Middle frontal gyrus (tissue), 1 donor: ENCODE results near the gene HOXC4.

ENCODE experiments used
- DNase-seq: peaks from one replicate; pipeline ENCODE4 v3.0.0-alpha.2; 2015; ENCODE audit warnings: low spot score; ENCODE audit errors: extremely low spot score

The HOXC4 gene

DNA sequence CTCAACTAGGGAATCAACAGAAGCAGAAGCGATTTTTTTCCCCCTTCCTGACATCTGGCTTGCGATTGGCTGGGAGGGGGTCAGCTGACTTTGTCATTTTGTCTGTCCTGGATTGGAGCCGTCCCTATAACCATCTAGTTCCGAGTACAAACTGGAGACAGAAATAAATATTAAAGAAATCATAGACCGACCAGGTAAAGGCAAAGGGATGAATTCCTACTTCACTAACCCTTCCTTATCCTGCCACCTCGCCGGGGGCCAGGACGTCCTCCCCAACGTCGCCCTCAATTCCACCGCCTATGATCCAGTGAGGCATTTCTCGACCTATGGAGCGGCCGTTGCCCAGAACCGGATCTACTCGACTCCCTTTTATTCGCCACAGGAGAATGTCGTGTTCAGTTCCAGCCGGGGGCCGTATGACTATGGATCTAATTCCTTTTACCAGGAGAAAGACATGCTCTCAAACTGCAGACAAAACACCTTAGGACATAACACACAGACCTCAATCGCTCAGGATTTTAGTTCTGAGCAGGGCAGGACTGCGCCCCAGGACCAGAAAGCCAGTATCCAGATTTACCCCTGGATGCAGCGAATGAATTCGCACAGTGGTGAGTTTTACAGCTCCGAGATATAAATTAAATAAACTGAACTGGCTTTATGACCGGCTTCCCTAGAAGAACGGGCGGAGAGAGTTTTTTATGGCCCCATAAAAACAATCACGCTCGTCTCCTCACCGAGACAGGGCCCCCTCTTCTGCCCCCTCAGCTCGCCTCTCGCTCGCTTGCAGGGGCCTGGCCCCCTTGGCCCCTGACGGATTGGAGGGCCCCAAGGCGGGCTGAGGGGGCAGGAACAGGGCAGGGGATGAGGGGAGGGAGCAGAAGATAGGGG is 25.1 kb upstream of the HOXC4 start, which contains the start of gene HOXC6:
Gene HOXC6 (plus strand): TSS at position 127 of the 888 bp plus-strand sequence. CDS start 82 bp downstream, at position 209.
- DNase-seq: no peak

DNA sequence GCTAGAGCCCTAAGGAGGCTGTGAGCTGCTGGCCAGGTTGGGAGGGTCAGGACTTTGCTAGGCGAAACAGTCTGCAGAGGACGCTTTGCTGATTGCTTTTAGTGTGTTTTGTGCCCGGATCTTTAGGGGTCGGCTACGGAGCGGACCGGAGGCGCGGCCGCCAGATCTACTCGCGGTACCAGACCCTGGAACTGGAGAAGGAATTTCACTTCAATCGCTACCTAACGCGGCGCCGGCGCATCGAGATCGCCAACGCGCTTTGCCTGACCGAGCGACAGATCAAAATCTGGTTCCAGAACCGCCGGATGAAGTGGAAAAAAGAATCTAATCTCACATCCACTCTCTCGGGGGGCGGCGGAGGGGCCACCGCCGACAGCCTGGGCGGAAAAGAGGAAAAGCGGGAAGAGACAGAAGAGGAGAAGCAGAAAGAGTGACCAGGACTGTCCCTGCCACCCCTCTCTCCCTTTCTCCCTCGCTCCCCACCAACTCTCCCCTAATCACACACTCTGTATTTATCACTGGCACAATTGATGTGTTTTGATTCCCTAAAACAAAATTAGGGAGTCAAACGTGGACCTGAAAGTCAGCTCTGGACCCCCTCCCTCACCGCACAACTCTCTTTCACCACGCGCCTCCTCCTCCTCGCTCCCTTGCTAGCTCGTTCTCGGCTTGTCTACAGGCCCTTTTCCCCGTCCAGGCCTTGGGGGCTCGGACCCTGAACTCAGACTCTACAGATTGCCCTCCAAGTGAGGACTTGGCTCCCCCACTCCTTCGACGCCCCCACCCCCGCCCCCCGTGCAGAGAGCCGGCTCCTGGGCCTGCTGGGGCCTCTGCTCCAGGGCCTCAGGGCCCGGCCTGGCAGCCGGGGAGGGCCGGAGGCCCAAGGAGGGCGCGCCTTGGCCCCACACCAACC is 23.9 kb upstream of the HOXC4 start:
- no peak for DNase-seq

DNA sequence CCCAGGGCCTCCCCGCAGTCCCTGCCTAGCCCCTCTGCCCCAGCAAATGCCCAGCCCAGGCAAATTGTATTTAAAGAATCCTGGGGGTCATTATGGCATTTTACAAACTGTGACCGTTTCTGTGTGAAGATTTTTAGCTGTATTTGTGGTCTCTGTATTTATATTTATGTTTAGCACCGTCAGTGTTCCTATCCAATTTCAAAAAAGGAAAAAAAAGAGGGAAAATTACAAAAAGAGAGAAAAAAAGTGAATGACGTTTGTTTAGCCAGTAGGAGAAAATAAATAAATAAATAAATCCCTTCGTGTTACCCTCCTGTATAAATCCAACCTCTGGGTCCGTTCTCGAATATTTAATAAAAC is 23.2 kb upstream of the HOXC4 start:
- DNase-seq: no peak

DNA sequence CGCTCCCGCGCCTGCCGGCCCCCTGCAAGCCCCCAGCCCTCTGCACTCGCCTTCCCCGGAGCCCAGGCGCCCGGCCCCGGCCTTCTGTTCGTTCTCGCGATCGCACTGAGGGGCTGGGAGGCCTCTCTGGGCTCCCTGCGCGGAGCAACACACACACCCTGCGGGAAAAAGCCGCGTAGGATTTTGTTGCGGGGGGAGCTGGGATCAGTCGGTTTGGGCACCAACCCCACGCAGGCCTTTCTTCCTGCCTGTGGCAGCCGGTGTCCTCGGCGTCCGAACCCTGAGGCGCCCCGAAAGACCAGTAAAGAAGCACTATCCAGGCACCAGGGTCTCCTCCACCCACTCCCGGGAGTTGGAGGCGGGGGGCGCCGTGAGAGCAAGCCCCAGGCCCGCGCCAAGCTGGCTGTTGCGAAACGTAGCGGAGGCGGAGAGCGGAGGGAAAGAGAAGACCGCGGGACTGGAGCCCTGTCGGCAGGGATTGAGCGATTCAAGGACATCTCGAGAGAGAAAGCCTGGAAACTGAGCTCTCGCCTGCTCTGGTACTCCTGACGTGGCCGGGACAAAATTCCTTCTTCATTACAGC is 22.7 kb upstream of the HOXC4 start:
- DNase-seq: no peak

DNA sequence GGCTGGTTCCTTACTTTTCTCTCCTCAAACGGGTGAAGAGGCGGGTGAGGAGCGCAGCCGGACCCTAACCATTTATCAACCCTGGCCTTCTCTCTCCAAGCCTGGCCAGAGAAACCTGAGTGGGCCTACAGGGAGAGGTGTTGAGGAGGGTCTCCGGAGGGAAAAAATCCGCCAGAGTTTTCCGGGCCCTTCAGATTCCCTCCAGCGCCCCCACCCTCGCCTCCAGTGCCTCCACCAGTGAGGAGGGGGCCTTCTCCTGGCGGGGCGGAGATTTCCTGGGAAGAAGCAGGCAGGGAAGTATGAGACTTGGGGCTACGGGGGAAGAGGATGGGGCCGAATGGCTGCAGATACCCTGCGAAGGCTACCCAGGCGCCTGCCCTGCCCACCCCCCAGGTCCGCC is 22.2 kb upstream of the HOXC4 start:
- no peak for DNase-seq

DNA sequence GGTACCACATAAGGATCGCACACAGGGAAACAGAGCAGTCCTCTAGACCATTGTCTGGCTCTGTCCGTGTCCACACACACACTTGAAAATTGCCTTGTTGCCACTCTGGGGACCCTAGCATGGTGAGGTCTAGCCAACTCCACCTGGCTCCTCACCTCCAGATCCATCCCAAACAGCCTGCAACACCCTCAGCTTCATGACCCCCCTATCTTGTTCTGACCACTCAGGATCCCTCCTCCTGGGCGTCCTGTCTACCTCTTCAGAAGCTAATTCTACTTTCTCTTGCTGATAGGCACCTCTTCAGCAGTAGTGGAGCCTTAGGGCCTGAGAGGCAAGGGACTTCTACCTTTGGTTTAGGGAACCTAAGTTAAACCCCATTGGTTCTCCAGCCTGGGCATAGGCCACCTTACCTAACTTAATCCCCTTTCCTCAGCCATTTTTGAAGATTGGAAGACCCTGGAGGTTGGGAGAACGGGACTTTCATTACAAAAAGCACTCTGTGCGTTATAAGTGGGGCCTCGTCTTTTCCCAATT is 21.5 kb upstream of the HOXC4 start:
- DNase-seq: no peak

DNA sequence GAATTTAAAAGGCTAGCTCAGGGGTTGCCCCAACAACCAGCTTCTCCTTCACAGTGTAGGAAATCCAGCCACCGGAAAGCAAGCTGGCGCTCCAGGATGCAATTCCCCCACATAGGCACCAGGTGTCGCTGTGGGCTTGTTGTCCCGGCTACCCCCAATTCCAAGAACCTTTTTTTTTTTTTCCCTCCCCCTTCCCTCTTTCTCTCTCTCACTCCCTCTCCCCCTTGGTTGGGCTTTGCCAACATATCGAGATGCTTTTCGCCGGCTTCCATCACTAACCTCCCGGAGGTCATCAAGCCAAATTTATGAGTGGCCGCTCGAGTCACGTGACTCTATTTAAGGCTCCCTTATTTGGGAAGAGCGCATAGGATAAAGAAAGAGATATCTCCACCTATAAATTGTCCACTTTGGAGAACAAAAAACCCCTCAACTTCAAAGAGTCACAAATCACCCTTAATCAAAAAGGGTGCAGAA is 21.0 kb upstream of the HOXC4 start, which contains the start of gene HOXC5:
Gene HOXC5 (plus strand): TSS at position 424 of the 474 bp plus-strand sequence. CDS start 73 bp downstream, outside the sequence.
- DNase-seq: no peak

DNA sequence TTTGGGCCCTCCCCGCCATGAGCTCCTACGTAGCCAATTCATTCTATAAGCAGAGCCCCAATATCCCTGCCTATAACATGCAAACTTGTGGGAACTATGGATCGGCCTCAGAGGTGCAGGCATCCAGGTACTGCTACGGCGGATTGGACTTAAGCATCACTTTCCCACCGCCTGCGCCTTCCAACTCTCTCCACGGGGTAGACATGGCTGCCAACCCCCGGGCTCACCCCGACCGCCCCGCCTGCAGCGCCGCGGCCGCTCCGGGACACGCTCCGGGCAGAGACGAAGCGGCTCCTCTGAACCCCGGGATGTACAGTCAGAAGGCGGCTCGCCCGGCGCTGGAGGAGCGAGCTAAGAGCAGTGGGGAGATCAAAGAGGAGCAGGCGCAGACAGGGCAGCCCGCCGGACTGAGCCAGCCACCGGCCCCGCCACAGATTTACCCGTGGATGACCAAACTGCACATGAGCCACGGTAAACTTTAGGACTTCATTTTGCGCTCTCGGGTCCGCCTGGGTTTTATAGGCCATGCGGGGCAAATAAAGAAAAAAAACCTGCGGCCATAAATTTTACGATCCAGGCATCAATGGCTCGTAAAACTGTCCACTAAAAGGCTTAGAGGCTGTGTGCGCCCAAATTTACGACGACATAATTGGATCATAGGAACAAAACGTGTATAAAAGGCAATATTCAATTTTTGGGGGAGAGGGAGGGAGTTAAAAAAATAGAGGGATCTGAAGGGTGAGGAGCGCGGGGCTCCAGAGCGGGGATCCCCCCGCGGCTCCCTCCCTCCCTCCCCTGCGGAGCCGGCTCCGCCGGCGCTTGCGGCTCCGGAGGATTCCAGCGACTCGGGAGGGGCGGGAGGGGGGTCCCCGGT is 20.3 kb upstream of the HOXC4 start:
- no peak for DNase-seq

DNA sequence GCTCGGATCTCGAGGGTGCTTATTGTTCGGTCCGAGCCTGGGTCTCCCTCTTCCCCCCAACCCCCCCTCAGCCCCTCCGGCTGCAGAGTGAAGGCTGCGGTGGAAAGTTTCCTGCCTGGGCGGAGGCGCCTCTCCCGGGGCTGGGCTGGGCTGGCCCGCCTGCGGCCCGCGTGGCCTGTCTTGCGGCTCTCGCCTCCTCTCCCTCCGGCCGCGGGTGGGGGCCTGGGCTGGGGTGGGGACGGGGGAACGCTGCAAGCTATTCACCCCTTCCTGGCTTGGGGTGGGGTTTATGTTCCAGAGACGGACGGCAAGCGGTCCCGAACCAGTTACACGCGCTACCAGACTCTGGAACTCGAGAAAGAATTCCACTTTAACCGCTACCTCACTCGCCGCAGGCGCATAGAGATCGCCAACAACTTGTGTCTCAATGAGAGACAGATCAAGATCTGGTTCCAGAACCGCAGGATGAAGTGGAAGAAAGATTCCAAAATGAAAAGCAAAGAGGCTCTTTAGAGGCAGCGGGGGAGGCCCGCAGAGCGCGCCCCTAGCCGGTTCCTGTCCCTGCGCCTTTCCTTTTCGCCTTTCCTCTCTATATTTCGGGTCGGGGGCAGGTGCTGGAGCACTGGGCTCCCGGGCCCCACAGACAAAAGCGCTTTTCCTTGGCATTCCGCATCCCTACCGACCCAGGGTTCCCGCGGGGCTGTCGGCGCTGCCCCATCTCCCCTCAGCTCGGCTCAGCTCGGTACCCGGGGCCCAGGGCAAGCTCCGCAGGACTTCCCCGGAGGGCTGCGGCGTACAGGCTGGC is 19.5 kb upstream of the HOXC4 start:
- DNase-seq: no peak

DNA sequence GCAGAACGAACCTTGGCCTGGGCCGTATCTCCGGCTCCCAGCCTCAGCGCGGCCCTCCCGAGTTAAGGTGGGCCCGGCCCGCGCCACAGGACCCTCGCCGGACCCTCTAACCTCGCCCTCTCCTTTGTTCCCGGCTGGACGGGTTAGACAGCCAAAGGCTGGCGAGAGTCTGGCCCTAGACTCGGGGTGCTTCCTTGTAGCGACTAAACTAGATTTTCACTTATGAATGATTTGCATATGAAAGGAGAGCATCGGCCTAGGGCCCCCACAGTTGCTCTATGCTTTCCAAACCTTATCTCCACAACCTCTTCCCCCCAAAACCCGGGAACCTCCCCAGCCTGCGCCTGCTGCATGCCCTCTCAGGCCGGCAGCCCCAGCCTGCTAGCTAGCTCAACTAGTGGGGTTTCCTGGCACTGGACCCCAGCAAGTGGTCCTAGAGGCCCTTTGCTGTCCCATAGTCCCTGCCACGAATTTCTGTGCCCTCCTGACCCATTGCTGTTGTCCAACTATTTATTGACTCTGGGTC is 18.8 kb upstream of the HOXC4 start:
- no peak for DNase-seq

DNA sequence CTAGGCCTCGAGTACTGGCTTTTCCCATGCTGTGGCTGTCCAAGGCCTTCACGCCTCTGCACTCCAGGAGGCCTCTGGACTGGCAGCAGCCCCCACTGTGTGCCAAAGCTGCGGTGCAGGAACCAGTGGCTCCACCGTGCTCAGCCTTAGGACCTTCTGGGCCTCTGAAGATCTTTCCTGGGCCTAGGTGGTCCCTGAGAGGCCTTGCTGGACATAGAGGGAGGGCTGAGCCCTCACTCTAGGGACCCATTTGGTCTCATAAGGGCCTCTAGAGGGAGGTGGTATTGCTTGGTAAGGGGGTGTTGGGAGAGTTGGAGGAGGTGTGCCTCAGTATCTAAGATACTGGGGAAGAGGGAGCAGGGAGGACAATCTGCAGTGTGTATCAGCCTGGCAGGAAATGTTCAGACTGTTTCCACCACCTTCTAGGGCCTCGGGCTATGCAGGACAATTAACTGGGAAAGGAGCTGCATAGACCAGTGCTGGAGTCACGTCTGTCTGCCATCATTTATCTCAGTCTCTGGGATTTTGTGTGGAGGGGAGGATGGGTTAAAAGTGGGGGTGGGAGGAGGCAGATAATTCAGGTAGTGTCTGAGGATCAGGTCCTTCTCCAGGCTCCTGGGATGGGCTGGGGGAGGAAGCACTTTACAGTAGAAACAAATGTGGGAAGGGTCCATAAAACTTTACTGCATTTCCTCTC is 17.9 kb upstream of the HOXC4 start:
- no peak for DNase-seq

DNA sequence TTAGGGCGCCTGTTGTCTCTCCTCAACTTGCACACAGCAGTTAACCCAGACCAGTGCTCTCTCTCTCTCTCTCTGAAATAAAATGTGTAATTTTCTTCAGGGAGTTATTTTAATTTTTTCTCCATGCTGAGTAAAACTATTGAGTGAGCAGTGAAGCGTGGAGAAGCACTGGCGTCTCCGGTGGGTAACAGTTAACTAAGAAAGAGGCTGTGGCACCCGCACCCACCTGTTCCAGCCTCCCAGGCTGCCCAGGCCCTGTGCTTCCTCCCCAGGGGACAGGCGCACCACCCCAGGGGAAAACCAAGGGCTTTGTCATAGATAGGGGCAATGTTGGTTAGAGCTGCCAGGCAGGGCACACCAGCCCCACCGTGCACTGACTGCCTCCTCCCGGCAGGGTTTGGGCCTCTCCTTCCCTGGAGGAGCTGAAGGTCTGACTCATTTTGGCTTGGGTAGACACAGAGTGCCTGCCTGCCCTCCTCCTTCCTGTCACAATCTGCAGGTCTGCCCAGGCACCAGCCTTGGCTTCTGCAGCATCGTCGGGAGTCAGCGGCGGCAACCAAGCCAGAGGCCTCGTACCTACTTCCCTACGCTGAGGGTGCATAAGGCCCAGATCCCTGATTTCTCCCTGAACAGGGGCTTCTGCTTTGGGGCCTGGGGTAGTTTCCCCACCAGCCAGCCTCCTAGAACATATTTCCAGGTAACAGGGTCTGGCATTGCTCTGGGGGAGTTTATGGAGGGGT is 16.8 kb upstream of the HOXC4 start:
- no peak for DNase-seq

DNA sequence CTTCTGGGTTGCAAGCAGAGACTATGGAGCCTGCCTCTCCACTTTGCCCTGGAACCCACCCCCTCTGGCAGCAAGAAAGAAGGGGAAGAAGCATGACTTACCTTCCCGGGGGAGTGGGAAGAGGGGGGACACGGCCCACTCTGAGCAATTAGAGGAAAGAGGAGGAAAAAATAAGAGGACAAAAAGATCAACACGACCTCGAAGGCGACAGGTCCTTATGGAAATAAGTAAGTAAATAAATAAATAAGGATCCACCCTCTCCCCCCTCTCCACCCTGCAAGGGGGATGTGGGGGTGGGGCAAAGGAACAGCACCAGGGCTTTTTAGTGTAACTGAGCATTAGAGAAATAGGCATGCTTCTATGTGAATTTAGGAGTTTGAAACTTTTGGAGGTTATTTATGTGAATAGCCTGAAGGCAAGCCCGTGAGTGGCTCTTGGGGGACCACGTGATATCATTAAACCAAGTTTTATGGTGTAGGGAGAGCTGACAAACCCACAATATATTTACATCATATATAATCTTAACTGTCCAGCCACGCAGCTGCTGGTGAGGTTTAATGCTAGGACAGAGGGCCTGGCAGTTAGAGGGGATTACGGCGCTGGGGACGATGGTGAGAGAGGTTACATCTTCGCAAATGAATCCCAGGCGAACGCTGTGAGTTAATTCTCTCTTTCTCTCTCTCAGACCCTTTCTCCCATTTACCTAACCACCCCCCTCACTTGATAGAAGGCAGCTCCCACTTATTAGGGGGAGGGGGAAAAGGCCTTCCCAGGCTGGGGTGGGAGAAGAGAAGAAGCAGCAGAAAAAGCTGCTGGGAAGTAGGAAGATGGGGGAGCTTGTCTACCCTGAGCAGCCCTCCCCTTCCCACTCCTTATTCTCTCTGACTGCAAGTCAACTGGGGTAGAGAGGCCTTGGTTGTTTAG is 16.0 kb upstream of the HOXC4 start:
- no peak for DNase-seq

DNA sequence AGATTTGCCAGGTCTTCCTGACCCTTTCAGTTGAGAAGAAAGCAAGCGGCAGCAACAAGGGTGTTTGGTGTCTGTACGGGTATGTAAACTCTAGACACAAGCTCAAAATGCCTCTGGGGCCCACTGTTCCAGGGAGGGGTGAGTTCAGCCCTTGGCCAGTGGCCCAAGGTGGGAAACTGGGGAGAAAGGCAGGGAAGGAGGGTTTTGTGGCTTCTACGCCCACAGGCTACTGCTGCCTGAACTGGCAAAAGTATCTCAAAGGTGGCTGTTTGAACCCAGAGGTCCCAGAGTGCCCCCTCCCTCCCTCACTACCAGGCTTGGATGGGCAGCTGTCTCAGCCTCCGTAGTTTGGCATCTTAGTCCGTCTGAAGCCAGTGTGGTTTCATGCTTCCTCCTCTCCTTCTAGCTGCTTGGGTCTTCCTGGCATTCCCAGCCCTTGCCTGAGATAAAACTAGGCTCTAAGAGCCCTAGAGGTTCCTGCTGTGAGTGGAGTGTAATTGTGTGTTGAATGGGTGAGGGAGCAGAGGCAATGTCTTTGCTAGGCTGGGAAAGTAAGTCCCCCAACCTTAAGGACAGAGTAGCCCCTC is 15.3 kb upstream of the HOXC4 start:
- no peak for DNase-seq

DNA sequence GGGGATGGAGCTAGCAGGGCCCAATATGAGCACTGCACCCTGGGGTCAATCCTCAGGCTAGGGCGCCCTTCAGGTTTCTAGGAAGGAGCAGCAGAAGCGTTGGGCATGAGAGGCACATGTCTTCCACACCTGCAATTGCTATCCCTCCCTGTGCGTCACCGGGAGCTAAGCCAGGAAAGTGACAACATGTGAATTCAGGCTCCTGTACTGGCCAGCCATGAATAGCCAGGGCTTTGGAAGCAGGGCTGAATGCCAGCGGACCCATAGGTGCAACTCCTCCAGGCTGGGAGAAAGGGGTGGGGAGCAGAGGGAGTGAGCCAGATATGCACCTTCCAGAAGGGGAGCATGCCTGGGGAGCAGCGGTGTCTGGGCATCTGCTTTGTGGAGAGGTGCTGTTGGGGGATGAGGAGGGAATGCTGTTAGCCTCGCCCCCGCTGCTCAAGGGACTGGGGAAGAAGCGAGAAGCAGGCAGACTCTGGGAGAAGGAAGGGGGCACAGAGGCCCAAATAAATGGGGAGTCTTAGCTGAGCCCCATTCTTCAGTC is 14.7 kb upstream of the HOXC4 start:
- no peak for DNase-seq
